Glutamatergic neuron (in vitro differentiated cells): ENCODE measurements around the gene TAF9B. TPM values are rescaled to one million over a fixed set of nuclear protein-coding genes. Genes with fewer than 3 reads are reported as not detected.

Experiments
- DNase-seq: peaks from one replicate; pipeline ENCODE4 v3.0.0; 2022
- H3K27ac Mint-ChIP-seq: one replicate; pipeline ENCODE4 v1.8.0; 2020; ENCODE audit warnings: mild to moderate bottlenecking, mixed read lengths, inconsistent platforms; ENCODE audit not compliant: unreplicated experiment
- H3K27me3 Mint-ChIP-seq: one replicate; pipeline ENCODE4 v1.8.0; 2020; ENCODE audit warnings: mild to moderate bottlenecking, moderate library complexity, mixed read lengths, inconsistent platforms; ENCODE audit not compliant: unreplicated experiment
- H3K36me3 Mint-ChIP-seq: one replicate; pipeline ENCODE4 v1.8.0; 2020; ENCODE audit warnings: mild to moderate bottlenecking, mixed read lengths, inconsistent platforms; ENCODE audit not compliant: unreplicated experiment
- H3K4me1 Mint-ChIP-seq: one replicate; pipeline ENCODE4 v1.8.0; 2020; ENCODE audit warnings: mild to moderate bottlenecking, low read depth, mixed read lengths, inconsistent platforms; ENCODE audit not compliant: unreplicated experiment
- H3K4me3 Mint-ChIP-seq: one replicate; pipeline ENCODE4 v1.8.0; 2020; ENCODE audit warnings: mild to moderate bottlenecking, mixed read lengths, inconsistent platforms; ENCODE audit not compliant: unreplicated experiment
- H3K9me3 Mint-ChIP-seq: one replicate; pipeline ENCODE4 v1.8.0; 2020; ENCODE audit warnings: mild to moderate bottlenecking, moderate library complexity, mixed read lengths, inconsistent platforms; ENCODE audit not compliant: unreplicated experiment
- CTCF ChIP-seq: fragments of 200-600 bp; sonication (generic); IDR thresholded peaks from one replicate; pipeline ENCODE4 v1.5.0; 2021; ENCODE audit not compliant: partially characterized antibody, unreplicated experiment
- total RNA-seq: library from RNA; stranded (reverse); fragmentation: NEBNext Ultra II Directional; extraction: Animal tissue kit (Norgen Biotek cat#: 25700); gene quantifications from one replicate; pipeline ENCODE4 v1.2.1, GENCODE V29; 2021; ENCODE audit not compliant: unreplicated experiment

The TAF9B gene
- total RNA-seq, 1 donor from 2014 or later = 30.4 TPM

- no peak for DNase-seq
- H3K9me3 Mint-ChIP-seq = no peaks in the 10 kb centered on the region
- no peaks in the 10 kb centered on the region for H3K4me1 Mint-ChIP-seq
- H3K27ac Mint-ChIP-seq = no peak overlapping the region
- H3K36me3 Mint-ChIP-seq = no peaks in the 10 kb centered on the region
- no peak for TF ChIP-seq CTCF
- H3K27me3 Mint-ChIP-seq = no peaks in the 10 kb centered on the region
- H3K4me3 Mint-ChIP-seq = no peak overlapping the region
Measured at GRCh38 chrX:78116766-78117165, 22.7 kb downstream of the TAF9B start.

- H3K36me3 Mint-ChIP-seq = no peaks in the 10 kb centered on the region
- H3K27me3 Mint-ChIP-seq = no peaks in the 10 kb centered on the region
- no peak for DNase-seq
- no peak for TF ChIP-seq CTCF
- H3K4me3 Mint-ChIP-seq = no peak overlapping the region
- H3K27ac Mint-ChIP-seq = peak overlapping the region; percentile 43
- H3K9me3 Mint-ChIP-seq = no peaks in the 10 kb centered on the region
- H3K4me1 Mint-ChIP-seq = no peaks in the 10 kb centered on the region
Measured at GRCh38 chrX:78116365-78116764, 23.1 kb downstream of the TAF9B start.

GRCh38 chrX:78111140-78111931 is 28.1 kb downstream of the TAF9B start:
- Mint-ChIP-seq H3K4me3 (no peak overlapping the region), H3K36me3 (no peaks in the 10 kb centered on the region), H3K27ac (no peak overlapping the region), H3K27me3 (peaks cover 2% of the 10 kb centered on the region), H3K4me1 (peaks cover 10% of the 10 kb centered on the region), H3K9me3 (no peaks in the 10 kb centered on the region)
- DNase-seq = no peak
- no peak for TF ChIP-seq CTCF

- Mint-ChIP-seq H3K9me3 (no peaks in the 10 kb centered on the region), H3K4me1 (peaks cover 18% of the 10 kb centered on the region), H3K36me3 (no peaks in the 10 kb centered on the region), H3K27ac (no peak overlapping the region), H3K27me3 (peaks cover 2% of the 10 kb centered on the region), H3K4me3 (no peak overlapping the region)
- TF ChIP-seq CTCF = no peak
- no peak for DNase-seq
Measured at GRCh38 chrX:78109458-78109857, 30.0 kb downstream of the TAF9B start.

- DNase-seq = no peak
- peaks cover 18% of the 10 kb centered on the region for H3K4me1 Mint-ChIP-seq
- H3K36me3 Mint-ChIP-seq = no peaks in the 10 kb centered on the region
- no peak for TF ChIP-seq CTCF
- H3K4me3 Mint-ChIP-seq = peak overlapping the region; percentile 96
- H3K9me3 Mint-ChIP-seq = peaks cover 3% of the 10 kb centered on the region
- no peak overlapping the region for H3K27ac Mint-ChIP-seq
- H3K27me3 Mint-ChIP-seq = peaks cover 4% of the 10 kb centered on the region
Measured at GRCh38 chrX:78106651-78106986, 32.8 kb downstream of the TAF9B start.
